Neural progenitor cell (in vitro differentiated cells): ENCODE results near the gene CACNA1B. TPM values are rescaled to one million over a fixed set of nuclear protein-coding genes. Genes with fewer than 3 reads are reported as not detected.

ENCODE experiments used
- DNase-seq: peaks from one replicate; pipeline ENCODE4 v3.0.0-alpha.2; 2016; ENCODE audit warnings: low spot score
- H2AFZ ChIP-seq: fragments of 200-600 bp; sonication (generic); replicated peaks from 2 replicates; pipeline ENCODE4 v1.6.1; 2016; ENCODE audit warnings: antibody characterized with exemption
- H3F3A ChIP-seq: fragments of 200-600 bp; sonication (generic); 2 replicates; pipeline ENCODE4 v1.6.1; 2016; ENCODE audit warnings: antibody characterized with exemption, low read depth
- H3K27ac ChIP-seq: fragments of 200-600 bp; sonication (generic); 2 replicates; pipeline ENCODE4 v1.5.1; 2016; ENCODE audit warnings: mild to moderate bottlenecking
- H3K27me3 ChIP-seq: fragments of 200-600 bp; sonication (generic); 2 replicates; pipeline ENCODE4 v1.6.1; 2016; ENCODE audit warnings: mild to moderate bottlenecking, moderate library complexity
- H3K36me3 ChIP-seq: fragments of 200-600 bp; sonication (generic); 2 replicates; pipeline ENCODE4 v1.5.1; 2016
- H3K4me1 ChIP-seq: fragments of 200-600 bp; sonication (generic); 2 replicates; pipeline ENCODE4 v1.6.1; 2016; ENCODE audit warnings: mixed run types
- H3K4me2 ChIP-seq: fragments of 200-600 bp; sonication (generic); 2 replicates; pipeline ENCODE4 v1.6.1; 2016
- H3K4me3 ChIP-seq: fragments of 200-600 bp; sonication (generic); 2 replicates; pipeline ENCODE4 v1.5.1; 2016
- H3K79me2 ChIP-seq: fragments of 200-600 bp; sonication (generic); 2 replicates; pipeline ENCODE4 v1.6.1; 2016; ENCODE audit warnings: low read depth
- H3K9ac ChIP-seq: fragments of 200-600 bp; sonication (generic); 2 replicates; pipeline ENCODE4 v1.6.1; 2016
- H3K9me3 ChIP-seq: fragments of 200-600 bp; sonication (generic); 2 replicates; pipeline ENCODE4 v1.5.1; 2016; ENCODE audit warnings: low read depth
- H4K20me1 ChIP-seq: fragments of 200-600 bp; sonication (generic); 2 replicates; pipeline ENCODE4 v1.6.1; 2016; ENCODE audit warnings: low read depth
- H3K27ac Mint-ChIP-seq: 3 replicates; pipeline ENCODE4 v1.8.0; 2021; ENCODE audit warnings: mixed read lengths
- H3K27me3 Mint-ChIP-seq: 2 replicates; pipeline ENCODE4 v1.8.0; 2022; ENCODE audit warnings: low read depth, mild to moderate bottlenecking, inconsistent platforms, moderate library complexity, mixed read lengths; ENCODE audit not compliant: insufficient read depth
- H3K36me3 Mint-ChIP-seq: 3 replicates; pipeline ENCODE4 v1.8.0; 2021; ENCODE audit warnings: mixed read lengths
- H3K4me1 Mint-ChIP-seq: 3 replicates; pipeline ENCODE4 v1.8.0; 2021; ENCODE audit warnings: mixed read lengths
- H3K4me3 Mint-ChIP-seq: 3 replicates; pipeline ENCODE4 v1.8.0; 2021; ENCODE audit warnings: mild to moderate bottlenecking, moderate library complexity, mixed read lengths
- H3K9me3 Mint-ChIP-seq: 3 replicates; pipeline ENCODE4 v1.8.0; 2020; ENCODE audit warnings: mixed read lengths
- EZH2 ChIP-seq: fragments of 200-600 bp; sonication (generic); IDR thresholded peaks from 2 replicates; pipeline ENCODE4 v1.6.1; 2017; ENCODE audit warnings: antibody characterized with exemption, mild to moderate bottlenecking, moderate library complexity
- EZH2phosphoT487 ChIP-seq: fragments of 200-600 bp; sonication (generic); IDR thresholded peaks from 2 replicates; pipeline ENCODE4 v1.6.1; 2017; ENCODE audit warnings: antibody characterized with exemption
- total RNA-seq: library from RNA; depleted of rRNA; stranded (reverse); fragments of >200 nt; gene quantifications from 2 replicates; pipeline ENCODE4 v1.2.3, GENCODE V29; 2015; ENCODE audit warnings: low replicate concordance
- TF ChIP-seq, protein P1 (sequence below): fragments of 200-600 bp; sonication (generic); IDR thresholded peaks from 2 replicates; pipeline ENCODE4 v1.5.1; 2017; ENCODE audit warnings: antibody characterized with exemption, mild to moderate bottlenecking

CACNA1B gene
- total RNA-seq, 1 donor from 2014 or later, result 0.30 TPM

DNA sequence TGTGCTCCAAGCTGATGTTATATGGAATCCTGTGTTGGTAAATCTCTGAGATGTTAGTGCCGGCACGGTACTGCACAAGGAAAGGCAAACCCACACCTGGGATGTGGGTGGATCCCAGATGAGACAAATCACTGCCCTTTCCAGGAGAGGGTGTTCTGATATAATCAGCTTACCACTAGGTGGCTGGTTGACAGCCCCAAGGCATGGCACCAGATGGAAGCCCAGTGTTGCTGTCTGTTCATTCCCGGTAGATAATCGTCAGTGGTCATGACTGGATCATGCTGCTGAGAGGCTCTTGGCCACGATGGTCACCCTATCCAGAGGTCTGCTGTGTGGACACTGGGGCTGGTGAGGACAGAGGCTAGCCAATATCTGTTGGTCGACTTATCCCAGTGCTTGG is 184.0 kb downstream of the CACNA1B start:
- H3K9ac ChIP-seq, result no peak overlapping the region
- no peaks in the 10 kb centered on the region for H3K79me2 ChIP-seq
- H3F3A ChIP-seq, result no peaks in the 10 kb centered on the region
- H3K27me3 ChIP-seq, result no peaks in the 10 kb centered on the region
- H3K36me3 ChIP-seq, result no peaks in the 10 kb centered on the region
- no peaks in the 10 kb centered on the region for H3K4me1 Mint-ChIP-seq
- no peak overlapping the region for H3K4me2 ChIP-seq
- H3K9me3 ChIP-seq, result no peaks in the 10 kb centered on the region
- H3K36me3 Mint-ChIP-seq, result no peaks in the 10 kb centered on the region
- H4K20me1 ChIP-seq, result no peaks in the 10 kb centered on the region
- no peak for DNase-seq
- no peak overlapping the region for H2AFZ ChIP-seq
- no peaks in the 10 kb centered on the region for H3K4me1 ChIP-seq
- TF ChIP-seq EZH2phosphoT487 (no peak), EZH2 (no peak)
- TF ChIP-seq, protein P1, sequence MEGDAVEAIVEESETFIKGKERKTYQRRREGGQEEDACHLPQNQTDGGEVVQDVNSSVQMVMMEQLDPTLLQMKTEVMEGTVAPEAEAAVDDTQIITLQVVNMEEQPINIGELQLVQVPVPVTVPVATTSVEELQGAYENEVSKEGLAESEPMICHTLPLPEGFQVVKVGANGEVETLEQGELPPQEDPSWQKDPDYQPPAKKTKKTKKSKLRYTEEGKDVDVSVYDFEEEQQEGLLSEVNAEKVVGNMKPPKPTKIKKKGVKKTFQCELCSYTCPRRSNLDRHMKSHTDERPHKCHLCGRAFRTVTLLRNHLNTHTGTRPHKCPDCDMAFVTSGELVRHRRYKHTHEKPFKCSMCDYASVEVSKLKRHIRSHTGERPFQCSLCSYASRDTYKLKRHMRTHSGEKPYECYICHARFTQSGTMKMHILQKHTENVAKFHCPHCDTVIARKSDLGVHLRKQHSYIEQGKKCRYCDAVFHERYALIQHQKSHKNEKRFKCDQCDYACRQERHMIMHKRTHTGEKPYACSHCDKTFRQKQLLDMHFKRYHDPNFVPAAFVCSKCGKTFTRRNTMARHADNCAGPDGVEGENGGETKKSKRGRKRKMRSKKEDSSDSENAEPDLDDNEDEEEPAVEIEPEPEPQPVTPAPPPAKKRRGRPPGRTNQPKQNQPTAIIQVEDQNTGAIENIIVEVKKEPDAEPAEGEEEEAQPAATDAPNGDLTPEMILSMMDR, result no peak
- no peak overlapping the region for H3K4me3 Mint-ChIP-seq
- no peak overlapping the region for H3K27ac Mint-ChIP-seq
- H3K4me3 ChIP-seq, result no peak overlapping the region
- H3K9me3 Mint-ChIP-seq, result peaks cover 2% of the 10 kb centered on the region
- H3K27ac ChIP-seq, result no peak overlapping the region
- H3K27me3 Mint-ChIP-seq, result peaks cover 7% of the 10 kb centered on the region

DNA sequence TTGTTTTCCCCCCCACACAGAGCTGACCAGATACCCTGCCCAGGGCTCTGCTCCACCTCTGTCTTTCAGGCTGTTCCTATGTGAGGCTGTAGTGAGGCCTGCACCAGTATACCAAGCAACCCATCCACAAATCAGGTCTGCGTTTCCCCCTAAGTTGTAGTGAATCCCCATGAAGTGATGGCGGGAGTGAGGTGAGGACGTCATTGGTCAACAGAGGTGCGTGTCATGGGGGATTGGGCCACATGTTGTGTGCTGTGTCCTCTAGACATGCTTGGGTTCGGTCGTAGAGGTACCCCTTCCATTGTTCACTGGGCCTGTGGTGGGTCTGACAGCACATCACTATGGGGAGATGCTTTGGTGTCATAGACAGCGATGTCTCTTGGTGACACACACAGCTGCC is 184.6 kb downstream of the CACNA1B start:
- no peak for TF ChIP-seq EZH2phosphoT487
- TF ChIP-seq, protein P1, result no peak
- no peak for TF ChIP-seq EZH2
- DNase-seq, result no peak
- H3K9ac ChIP-seq, result no peak overlapping the region
- H4K20me1 ChIP-seq, result no peaks in the 10 kb centered on the region
- H3K4me3 ChIP-seq, result no peak overlapping the region
- no peak overlapping the region for H3K4me2 ChIP-seq
- no peak overlapping the region for H2AFZ ChIP-seq
- H3K27ac Mint-ChIP-seq, result no peak overlapping the region
- no peaks in the 10 kb centered on the region for H3F3A ChIP-seq
- H3K27me3 ChIP-seq, result no peaks in the 10 kb centered on the region
- H3K4me1 Mint-ChIP-seq, result no peaks in the 10 kb centered on the region
- H3K27me3 Mint-ChIP-seq, result peaks cover 7% of the 10 kb centered on the region
- H3K79me2 ChIP-seq, result no peaks in the 10 kb centered on the region
- peaks cover 2% of the 10 kb centered on the region for H3K9me3 Mint-ChIP-seq
- H3K4me3 Mint-ChIP-seq, result no peak overlapping the region
- H3K36me3 ChIP-seq, result no peaks in the 10 kb centered on the region
- H3K4me1 ChIP-seq, result no peaks in the 10 kb centered on the region
- no peaks in the 10 kb centered on the region for H3K36me3 Mint-ChIP-seq
- H3K27ac ChIP-seq, result no peak overlapping the region
- H3K9me3 ChIP-seq, result no peaks in the 10 kb centered on the region

DNA sequence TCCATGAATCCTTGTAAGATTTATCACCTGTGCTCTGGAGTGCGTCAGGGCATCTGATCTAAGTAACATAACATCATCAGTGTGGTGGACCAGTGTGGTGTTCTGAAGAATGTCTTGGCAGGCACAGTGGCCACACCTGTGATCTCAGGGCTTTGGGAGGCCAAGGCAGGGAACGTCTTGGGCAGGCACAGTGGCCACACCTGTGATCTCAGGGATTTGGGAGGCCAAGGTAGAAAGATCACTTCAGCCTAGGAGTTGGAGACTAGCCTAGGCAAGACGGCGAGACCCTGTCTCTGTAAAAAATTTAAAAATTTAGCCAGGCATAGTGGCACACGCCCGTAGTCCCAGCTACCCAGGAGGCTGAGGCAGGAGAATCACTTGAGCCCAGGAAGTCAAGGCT is 185.5 kb downstream of the CACNA1B start:
- H3K27ac Mint-ChIP-seq, result no peak overlapping the region
- Histone ChIP-seq H3K9me3 (no peaks in the 10 kb centered on the region), H3K4me3 (no peak overlapping the region), H3F3A (no peaks in the 10 kb centered on the region), H3K27ac (no peak overlapping the region), H3K9ac (no peak overlapping the region), H4K20me1 (no peaks in the 10 kb centered on the region), H2AFZ (no peak overlapping the region), H3K36me3 (no peaks in the 10 kb centered on the region), H3K4me1 (no peaks in the 10 kb centered on the region), H3K27me3 (no peaks in the 10 kb centered on the region), H3K79me2 (no peaks in the 10 kb centered on the region), H3K4me2 (no peak overlapping the region)
- H3K27me3 Mint-ChIP-seq, result peaks cover 7% of the 10 kb centered on the region
- H3K4me3 Mint-ChIP-seq, result no peak overlapping the region
- peaks cover 2% of the 10 kb centered on the region for H3K9me3 Mint-ChIP-seq
- no peak for DNase-seq
- TF ChIP-seq, protein P1, result no peak
- TF ChIP-seq EZH2 (no peak), EZH2phosphoT487 (no peak)
- peaks cover 2% of the 10 kb centered on the region for H3K4me1 Mint-ChIP-seq
- no peaks in the 10 kb centered on the region for H3K36me3 Mint-ChIP-seq

DNA sequence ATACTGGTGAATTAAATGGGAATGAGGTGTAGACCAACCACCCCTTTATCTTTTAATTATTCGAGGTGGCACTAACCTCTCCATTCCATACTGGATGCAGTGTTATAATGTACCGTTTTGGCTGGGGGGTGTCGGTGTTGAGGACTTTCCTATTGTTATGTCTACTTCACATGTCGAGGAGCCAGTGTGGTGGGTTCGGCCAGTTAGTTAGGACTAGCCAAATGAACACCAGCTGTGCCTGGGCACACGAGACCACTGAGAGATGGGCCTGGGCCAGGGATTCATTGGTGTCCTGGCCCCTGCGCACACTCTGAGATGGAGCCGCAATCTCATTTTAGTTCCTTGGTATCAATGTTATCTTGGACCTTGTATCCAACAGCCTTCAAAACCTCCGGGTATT is 186.2 kb downstream of the CACNA1B start:
- Histone ChIP-seq H3K36me3 (no peaks in the 10 kb centered on the region), H3K79me2 (no peaks in the 10 kb centered on the region), H3F3A (no peaks in the 10 kb centered on the region), H3K9ac (no peak overlapping the region), H2AFZ (no peak overlapping the region), H3K4me1 (peaks cover 4% of the 10 kb centered on the region), H3K9me3 (no peaks in the 10 kb centered on the region), H3K4me3 (no peak overlapping the region), H3K27me3 (no peaks in the 10 kb centered on the region), H3K27ac (no peak overlapping the region), H3K4me2 (no peak overlapping the region), H4K20me1 (no peaks in the 10 kb centered on the region)
- Mint-ChIP-seq H3K36me3 (no peaks in the 10 kb centered on the region), H3K4me1 (peaks cover 6% of the 10 kb centered on the region), H3K9me3 (peaks cover 2% of the 10 kb centered on the region), H3K27ac (no peak overlapping the region), H3K4me3 (no peak overlapping the region), H3K27me3 (peaks cover 5% of the 10 kb centered on the region)
- no peak for DNase-seq
- TF ChIP-seq, protein P1, result no peak
- TF ChIP-seq EZH2phosphoT487 (no peak), EZH2 (no peak)
